H1 (cell line): ENCODE data around the gene MDFI. TPM values are rescaled to one million over a fixed set of nuclear protein-coding genes. Genes with fewer than 3 reads are reported as not detected.

Experiments
- CTCF ChIA-PET: fragments of 300-600 bp; sonication (Branson Sonifier 250); formaldehyde crosslinking; loops from one replicate; lab custom pipeline; 2021; ENCODE audit not compliant: partially characterized antibody; lab: Charles Lee
- POLR2A ChIA-PET: fragments of 300-600 bp; sonication (Branson Sonifier 250); formaldehyde crosslinking; loops from one replicate; lab custom pipeline; 2021; ENCODE audit warnings: inconsistent platforms; ENCODE audit not compliant: partially characterized antibody; lab: Charles Lee
- DNase-seq, 2 experiments: peaks; one replicate each; pipeline versions ENCODE4 v3.0.0 to v3.0.0-alpha.2; 2010 to 2022; ENCODE audit warnings: low spot score in 2 of 2, low read depth in 1 of 2, mixed read lengths in 1 of 2
- FAIRE-seq: peaks from 2 replicates; lab custom pipeline; 2011; peaks lifted over from hg19 to GRCh38; lab: Jason Lieb, UNC
- H2AFZ ChIP-seq: 2 replicates; pipeline ENCODE4 v1.8.1; 2012; ENCODE audit warnings: low read length, inconsistent platforms
- H2AK5ac ChIP-seq: 2 replicates; pipeline ENCODE4 v1.6.1; 2013; ENCODE audit warnings: low read depth, low read length
- H2BK120ac ChIP-seq: replicated peaks from 2 replicates; pipeline ENCODE3; 2013; ENCODE audit warnings: low read depth, low read length, inconsistent platforms
- H2BK12ac ChIP-seq: 2 replicates; pipeline ENCODE4 v1.6.1; 2013; ENCODE audit warnings: low read depth, low read length
- H2BK15ac ChIP-seq: 2 replicates; pipeline ENCODE4 v1.6.1; 2013; ENCODE audit warnings: low read length
- H2BK20ac ChIP-seq: 2 replicates; pipeline ENCODE4 v1.6.1; 2013; ENCODE audit warnings: low read length
- H2BK5ac ChIP-seq: 2 replicates; pipeline ENCODE4 v1.6.1; 2013; ENCODE audit warnings: low read depth, low read length
- H3K14ac ChIP-seq: 2 replicates; pipeline ENCODE4 v1.6.1; 2013; ENCODE audit warnings: inconsistent platforms; ENCODE audit not compliant: insufficient read length
- H3K18ac ChIP-seq: 2 replicates; pipeline ENCODE4 v1.6.1; 2013; ENCODE audit warnings: low read length; ENCODE audit errors: extremely low read depth
- H3K23ac ChIP-seq: 2 replicates; pipeline ENCODE4 v1.6.1; 2013; ENCODE audit warnings: inconsistent platforms; ENCODE audit not compliant: insufficient read length
- H3K23me2 ChIP-seq: 2 replicates; pipeline ENCODE4 v1.6.1; 2013; ENCODE audit warnings: low read depth, low read length
- H3K27ac ChIP-seq: 2 replicates; pipeline ENCODE4 v1.6.1; 2011; ENCODE audit warnings: low read depth, low read length, inconsistent platforms
- H3K27me3 ChIP-seq, 4 experiments: replicated peaks in 1 of 4; 1 replicate in 1 of 4; 2 replicates in 3 of 4; pipeline versions ENCODE4 v1.6.1 to v1.8.1; 2011 to 2013; ENCODE audit warnings: low read length in 3 of 4, mild to moderate bottlenecking in 3 of 4, inconsistent platforms in 2 of 4, mixed read lengths in 2 of 4, moderate library complexity in 1 of 4; ENCODE audit not compliant: control insufficient read depth in 3 of 4, insufficient read depth in 3 of 4; ENCODE audit errors: extremely low read depth in 1 of 4
- H3K36me3 ChIP-seq, 4 experiments: 2 replicates each; pipeline versions ENCODE4 v1.6.1 to v1.8.1; 2011 to 2013; ENCODE audit warnings: mild to moderate bottlenecking in 4 of 4, low read length in 3 of 4, moderate library complexity in 2 of 4, control low read depth in 1 of 4, inconsistent platforms in 1 of 4; ENCODE audit not compliant: insufficient read depth in 4 of 4, control insufficient read depth in 2 of 4
- H3K4ac ChIP-seq: replicated peaks from 2 replicates; pipeline ENCODE3; 2013; ENCODE audit warnings: low read length, low read depth, mixed read lengths, inconsistent platforms; ENCODE audit not compliant: insufficient read length
- H3K4me1 ChIP-seq, 4 experiments: replicated peaks in 1 of 4; 1 replicate in 1 of 4; 2 replicates in 3 of 4; pipeline versions ENCODE4 v1.6.1 to v1.8.1; 2011 to 2013; ENCODE audit warnings: low read length in 3 of 4, inconsistent platforms in 2 of 4, mixed read lengths in 1 of 4; ENCODE audit not compliant: insufficient read depth in 4 of 4, control insufficient read depth in 3 of 4
- H3K4me2 ChIP-seq, 2 experiments: 2 replicates each; pipeline versions ENCODE4 v1.6.1 to v1.8.1; 2011 to 2013; ENCODE audit warnings: low read depth in 2 of 2, low read length in 2 of 2, control low read depth in 1 of 2, inconsistent platforms in 1 of 2, mild to moderate bottlenecking in 1 of 2; ENCODE audit not compliant: insufficient read depth in 1 of 2
- H3K4me3 ChIP-seq, 4 experiments: fragments of 200-600, 300-600 bp in 1 of 4; sonication (generic), shearing (Covaris generic), sonication (Bioruptor Twin) in 1 of 4; 2 replicates each; pipeline versions ENCODE4 v1.5.1 to v1.8.1; 2011 to 2016; ENCODE audit warnings: low read length in 4 of 4, low read depth in 3 of 4, control low read depth in 2 of 4, inconsistent platforms in 2 of 4, mild to moderate bottlenecking in 2 of 4, mixed read lengths in 1 of 4, moderate library complexity in 1 of 4; ENCODE audit not compliant: insufficient read depth in 2 of 4; ENCODE audit errors: extremely low read depth in 1 of 4
- H3K56ac ChIP-seq: replicated peaks from 2 replicates; pipeline ENCODE3; 2013; ENCODE audit warnings: low read depth, mild to moderate bottlenecking, mixed read lengths, low read length, inconsistent platforms; ENCODE audit not compliant: insufficient read length
- H3K79me1 ChIP-seq: 2 replicates; pipeline ENCODE4 v1.6.1; 2013; ENCODE audit warnings: low read depth, low read length, control low read depth
- H3K79me2 ChIP-seq, 2 experiments: 2 replicates each; pipeline versions ENCODE4 v1.6.1 to v1.8.1; 2012 to 2013; ENCODE audit warnings: low read length in 2 of 2, mild to moderate bottlenecking in 2 of 2, inconsistent platforms in 1 of 2; ENCODE audit not compliant: insufficient read depth in 2 of 2, control insufficient read depth in 1 of 2
- H3K9ac ChIP-seq, 4 experiments: replicated peaks in 1 of 4; 1 replicate in 1 of 4; 2 replicates in 3 of 4; pipeline versions ENCODE4 v1.6.1 to v1.8.1; 2011 to 2013; ENCODE audit warnings: low read depth in 3 of 4, low read length in 3 of 4, control low read depth in 2 of 4, mild to moderate bottlenecking in 2 of 4, moderate library complexity in 2 of 4, inconsistent platforms in 1 of 4; ENCODE audit errors: extremely low read depth in 1 of 4
- H3K9me3 ChIP-seq, 2 experiments: 2 replicates each; pipeline versions ENCODE4 v1.6.1 to v1.8.1; 2012 to 2013; ENCODE audit warnings: mild to moderate bottlenecking in 2 of 2, moderate library complexity in 2 of 2, control low read depth in 1 of 2, inconsistent platforms in 1 of 2, low read depth in 1 of 2, low read length in 1 of 2, mixed read lengths in 1 of 2; ENCODE audit not compliant: insufficient read depth in 2 of 2
- H4K20me1 ChIP-seq, 2 experiments: replicated peaks in 1 of 2; 2 replicates each; pipeline versions ENCODE3 to v1.8.1; 2011 to 2013; ENCODE audit warnings: inconsistent platforms in 2 of 2, low read length in 2 of 2, mild to moderate bottlenecking in 1 of 2; ENCODE audit not compliant: insufficient read depth in 2 of 2, control insufficient read depth in 1 of 2
- H4K5ac ChIP-seq: 2 replicates; pipeline ENCODE4 v1.6.1; 2013; ENCODE audit warnings: low read length, low read depth, mixed read lengths, inconsistent platforms; ENCODE audit not compliant: insufficient read length
- H4K8ac ChIP-seq: 2 replicates; pipeline ENCODE4 v1.8.0; 2013; ENCODE audit warnings: mild to moderate bottlenecking, moderate library complexity, low read length, inconsistent platforms; ENCODE audit not compliant: insufficient read depth; ENCODE audit errors: extremely low read depth
- H4K91ac ChIP-seq: replicated peaks from 2 replicates; pipeline ENCODE3; 2013; ENCODE audit warnings: low read length, mixed read lengths, inconsistent platforms; ENCODE audit not compliant: insufficient read length
- BACH1 ChIP-seq: IDR thresholded peaks from 2 replicates; pipeline ENCODE4 v1.6.1; 2012; ENCODE audit warnings: low read length, improper control_type of control experiment
- BCL11A ChIP-seq, 2 experiments: IDR thresholded peaks; one replicate each; pipeline ENCODE4 v1.6.1; 2011; ENCODE audit warnings: low read depth in 2 of 2, low read length in 2 of 2, mild to moderate bottlenecking in 2 of 2
- CBX5 ChIP-seq: fragments of 300-800, 300-1000 bp; sonication (generic); IDR thresholded peaks from 2 replicates; pipeline ENCODE4 v1.7.1; 2016; ENCODE audit warnings: antibody characterized with exemption, low read length, low read depth
- CHD1 ChIP-seq: IDR thresholded peaks from 2 replicates; pipeline ENCODE4 v1.6.1; 2012; ENCODE audit warnings: low read depth, low read length, improper control_type of control experiment
- EZH2 ChIP-seq: fragments of 200-600 bp; sonication (generic); IDR thresholded peaks from 2 replicates; pipeline ENCODE4 v1.7.1; 2012; ENCODE audit warnings: low read depth, mild to moderate bottlenecking, moderate library complexity, low read length, inconsistent platforms; ENCODE audit not compliant: severe bottlenecking
- HDAC2 ChIP-seq, 2 experiments: fragments of 300-600 bp in 1 of 2; sonication (generic) in 1 of 2; IDR thresholded peaks; 2 replicates each; pipeline ENCODE4 v1.6.1; 2011 to 2012; ENCODE audit warnings: low read depth in 2 of 2, low read length in 2 of 2, mild to moderate bottlenecking in 2 of 2, moderate library complexity in 2 of 2, borderline replicate concordance in 1 of 2, inconsistent platforms in 1 of 2
- HDAC6 ChIP-seq: IDR thresholded peaks from one replicate; pipeline ENCODE4 v1.7.1; 2012; ENCODE audit warnings: low read depth, mild to moderate bottlenecking, inconsistent platforms, low read length, moderate library complexity
- KDM1A ChIP-seq: fragments of 200-600, 300-600 bp; sonication (generic); IDR thresholded peaks from 2 replicates; pipeline ENCODE4 v1.7.1; 2016; ENCODE audit warnings: mild to moderate bottlenecking, low read length, borderline replicate concordance
- NRF1 ChIP-seq: IDR thresholded peaks from 2 replicates; pipeline ENCODE4 v1.6.1; 2011; ENCODE audit warnings: mild to moderate bottlenecking, low read depth, low read length, improper control_type of control experiment
- POU5F1 ChIP-seq: IDR thresholded peaks from 2 replicates; pipeline ENCODE4 v1.6.1; 2011; ENCODE audit warnings: low read depth, mild to moderate bottlenecking, low read length, moderate library complexity
- RAD21 ChIP-seq, 2 experiments: IDR thresholded peaks in 1 of 2; conservative IDR thresholded peaks in 1 of 2; 2 replicates each; pipeline ENCODE4 v1.6.1; 2011; ENCODE audit warnings: low read depth in 2 of 2, low read length in 2 of 2, improper control_type of control experiment in 1 of 2, inconsistent platforms in 1 of 2, mild to moderate bottlenecking in 1 of 2, moderate library complexity in 1 of 2
- SP2 ChIP-seq: IDR thresholded peaks from 2 replicates; pipeline ENCODE4 v1.6.1; 2012; ENCODE audit warnings: mild to moderate bottlenecking, low read length, inconsistent platforms
- TAF7 ChIP-seq: optimal IDR thresholded peaks from 2 replicates; pipeline ENCODE3; 2011; ENCODE audit warnings: low read depth, mild to moderate bottlenecking, inconsistent platforms, low read length, moderate library complexity, borderline replicate concordance
- TCF12 ChIP-seq: IDR thresholded peaks from 2 replicates; pipeline ENCODE4 v1.6.1; 2011; ENCODE audit warnings: low read depth, mild to moderate bottlenecking, low read length
- WGBS, 2 experiments: shearing (Covaris generic) in 1 of 2; methylation state at CpG; one replicate each; pipeline versions ENCODE4 v1.1.6 to v1.1.7; 2013 to 2015; ENCODE audit warnings: low lambda C conversion rate in 2 of 2, mixed read lengths in 2 of 2, inconsistent platforms in 1 of 2, low coverage in 1 of 2, missing lambda C conversion rate in 1 of 2; ENCODE audit not compliant: insufficient replicate concordance in 2 of 2, insufficient coverage in 1 of 2, insufficient read length in 1 of 2; ENCODE audit errors: extremely low coverage in 1 of 2, missing lambda C conversion rate in 1 of 2; 5-methylcytosine and 5-hydroxymethylcytosine counted together
- polyA plus RNA-seq, 7 experiments: library from polyadenylated mRNA; depleted of rRNA in 3 of 7; stranded (reverse) in 5 of 7; unstranded in 2 of 7; fragments of >200 nt in 5 of 7; fragments of 200-250 nt in 2 of 7; gene quantifications; 1 replicate in 5 of 7; 2 replicates in 1 of 7; 4 replicates in 1 of 7; pipeline versions ENCODE4 v1.2.1 to v1.2.3, GENCODE V29; 2011 to 2013; ENCODE audit warnings: missing spikeins in 2 of 7, mixed read lengths in 2 of 7
- total RNA-seq: library from RNA; stranded (reverse); fragmentation: NEBNext Ultra II Directional; extraction: Animal tissue kit (Norgen Biotek cat#: 25700); gene quantifications from 2 replicates; pipeline ENCODE4 v1.2.1, GENCODE V29; 2021

Gene MDFI
- total and polyA plus RNA-seq, 2 of the 8 experiments (the other 6 are each of a cell fraction or from before 2014, with no cell fraction given), result 41.0 to 65.6 TPM

- Histone ChIP-seq H3K79me2 (no peaks in the 10 kb centered on the region), H2AFZ (no peak overlapping the region), H3K18ac (no peak overlapping the region), H2AK5ac (no peak overlapping the region), H2BK20ac (no peak overlapping the region), H3K9ac (no peak overlapping the region), H3K23ac (no peak overlapping the region), H4K5ac (no peak overlapping the region), H3K4me2 (no peak overlapping the region), H3K27ac (no peak overlapping the region), H4K8ac (no peak overlapping the region), H3K4ac (no peak overlapping the region), H2BK12ac (no peak overlapping the region), H3K9me3 (peaks cover 0 to 3% of the 10 kb centered on the region in 2 experiments; a peak in 2 of 4 replicates), H3K4me1 (no peaks in the 10 kb centered on the region; a peak in 2 of 7 replicates), H3K79me1 (no peaks in the 10 kb centered on the region), H3K4me3 (no peak overlapping the region), H2BK15ac (no peak overlapping the region), H4K91ac (no peak overlapping the region), H3K23me2 (no peaks in the 10 kb centered on the region), H3K14ac (no peak overlapping the region), H2BK120ac (no peak overlapping the region), H4K20me1 (no peaks in the 10 kb centered on the region), H3K27me3 (no peaks in the 10 kb centered on the region), H3K56ac (no peak overlapping the region), H2BK5ac (no peak overlapping the region), H3K36me3 (no peaks in the 10 kb centered on the region)
- ChIA-PET CTCF (interaction anchor here (0.9 to 2.8 kb wide), 6 partner anchors 12 to 202 kb away, joined by 3 to 12 read pairs (median 3); no protein-coding TSS in a partner anchor), POLR2A (interaction anchor here (0.6 kb wide), 1 partner anchor 16 kb away, joined by 3 read pairs; no protein-coding TSS in a partner anchor)
- FAIRE-seq (no peak), DNase-seq (no peak)
- 76% methylated on average over 2 of the region's 2 CpGs; no CpG with 5 or more reads in 1 of the 2 experiments for WGBS, 2 experiments
- TF ChIP-seq SP2 (no peak), RAD21 (IDR thresholded peaks at IDR 0.05 in 1 of 2, conservative IDR thresholded peaks at IDR 0.05 in 1 of 2; ENCODE audit: low read depth in 2 of 2, low read length in 2 of 2) (no peak), HDAC2 (IDR thresholded peaks at IDR 0.05; ENCODE audit: borderline replicate concordance in 1 of 2, low read depth in 2 of 2, low read length in 2 of 2) (no peak), BACH1 (no peak), BCL11A (IDR thresholded peaks at IDR 0.05; ENCODE audit: low read depth in 2 of 2, low read length in 2 of 2) (no peak), CHD1 (no peak), TAF7 (no peak), POU5F1 (no peak), NRF1 (no peak), KDM1A (no peak), HDAC6 (no peak), TCF12 (no peak), CBX5 (no peak), EZH2 (no peak)
These were observed 16.5 kb upstream of the MDFI start for GRCh38 chr6:41621802-41622201.
